Mesenchymal stem cell (in vitro differentiated cells and primary cell): Measurements from ENCODE around the gene ITM2B.

Source experiments
- DNase-seq: peaks from one replicate; pipeline ENCODE4 v3.0.0-alpha.2; 2013
- H2AFZ ChIP-seq: one replicate; pipeline ENCODE4 v1.6.1; 2013; ENCODE audit warnings: low read depth, mild to moderate bottlenecking, control low read depth, inconsistent platforms, low read length, moderate library complexity
- H2AK5ac ChIP-seq: 2 replicates; pipeline ENCODE4 v1.6.1; 2013; ENCODE audit warnings: low read length, moderate library complexity, mild to moderate bottlenecking, inconsistent platforms; ENCODE audit not compliant: severe bottlenecking
- H2BK120ac ChIP-seq: one replicate; pipeline ENCODE4 v1.6.1; 2013; ENCODE audit warnings: low read depth, mild to moderate bottlenecking, inconsistent platforms, low read length, moderate library complexity
- H2BK12ac ChIP-seq, 2 experiments: one replicate each; pipeline ENCODE4 v1.6.1; 2013; ENCODE audit warnings: inconsistent platforms in 2 of 2, low read length in 2 of 2, mild to moderate bottlenecking in 2 of 2, moderate library complexity in 2 of 2, control low read depth in 1 of 2
- H2BK15ac ChIP-seq: one replicate; pipeline ENCODE4 v1.6.1; 2013; ENCODE audit warnings: mild to moderate bottlenecking, low read depth, inconsistent platforms; ENCODE audit not compliant: poor library complexity, severe bottlenecking
- H2BK5ac ChIP-seq: 2 replicates; pipeline ENCODE4 v1.6.1; 2013; ENCODE audit warnings: low read depth, mild to moderate bottlenecking, low read length, control low read depth, inconsistent platforms; ENCODE audit not compliant: poor library complexity, severe bottlenecking
- H3K14ac ChIP-seq, 2 experiments: one replicate each; pipeline ENCODE4 v1.6.1; 2013; ENCODE audit warnings: inconsistent platforms in 2 of 2, low read length in 2 of 2, control low read depth in 1 of 2, mild to moderate bottlenecking in 1 of 2, moderate library complexity in 1 of 2
- H3K18ac ChIP-seq, 2 experiments: one replicate each; pipeline ENCODE4 v1.6.1; 2013; ENCODE audit warnings: inconsistent platforms in 2 of 2, low read length in 2 of 2, control low read depth in 1 of 2, low read depth in 1 of 2, mild to moderate bottlenecking in 1 of 2
- H3K23ac ChIP-seq, 2 experiments: one replicate each; pipeline ENCODE4 v1.6.1; 2013; ENCODE audit warnings: inconsistent platforms in 2 of 2, low read length in 2 of 2, mild to moderate bottlenecking in 2 of 2, moderate library complexity in 2 of 2, control low read depth in 1 of 2
- H3K27ac ChIP-seq: 2 replicates; pipeline ENCODE4 v1.5.1; 2013; ENCODE audit warnings: mild to moderate bottlenecking, moderate library complexity, low read length, control low read depth, inconsistent platforms; ENCODE audit not compliant: poor library complexity, severe bottlenecking
- H3K27me3 ChIP-seq, 2 experiments: 2 replicates each; pipeline versions ENCODE4 v1.6.1 to v1.7.0; 2013; ENCODE audit warnings: low read length in 2 of 2, mild to moderate bottlenecking in 2 of 2, moderate library complexity in 2 of 2, control low read depth in 1 of 2, inconsistent platforms in 1 of 2; ENCODE audit not compliant: control insufficient read depth in 1 of 2, insufficient read depth in 1 of 2
- H3K36me3 ChIP-seq, 2 experiments: 2 replicates each; pipeline versions ENCODE4 v1.6.1 to v1.7.0; 2013; ENCODE audit warnings: low read length in 2 of 2, control low read depth in 1 of 2, inconsistent platforms in 1 of 2, low read depth in 1 of 2, mild to moderate bottlenecking in 1 of 2; ENCODE audit not compliant: insufficient read depth in 2 of 2, control insufficient read depth in 1 of 2
- H3K4ac ChIP-seq, 2 experiments: one replicate each; pipeline ENCODE4 v1.6.1; 2013; ENCODE audit warnings: inconsistent platforms in 2 of 2, low read length in 2 of 2, mild to moderate bottlenecking in 2 of 2, moderate library complexity in 2 of 2, control low read depth in 1 of 2, low read depth in 1 of 2
- H3K4me1 ChIP-seq: 2 replicates; pipeline ENCODE4 v1.6.1; 2013; ENCODE audit warnings: low read depth, low read length, control low read depth; ENCODE audit not compliant: control insufficient read depth, insufficient read depth
- H3K4me2 ChIP-seq: 2 replicates; pipeline ENCODE4 v1.6.1; 2013; ENCODE audit warnings: low read length, mild to moderate bottlenecking, inconsistent platforms; ENCODE audit not compliant: poor library complexity, severe bottlenecking
- H3K4me3 ChIP-seq, 2 experiments: 2 replicates each; pipeline versions ENCODE4 v1.5.1 to v1.7.0; 2013; ENCODE audit warnings: low read length in 2 of 2, mild to moderate bottlenecking in 2 of 2, control low read depth in 1 of 2, low read depth in 1 of 2; ENCODE audit not compliant: insufficient read depth in 1 of 2
- H3K79me1 ChIP-seq: replicated peaks from 2 replicates; pipeline ENCODE4 v1.6.1; 2013; ENCODE audit warnings: mild to moderate bottlenecking, control low read depth, low read length, inconsistent platforms; ENCODE audit not compliant: poor library complexity, severe bottlenecking
- H3K9ac ChIP-seq: 2 replicates; pipeline ENCODE4 v1.7.0; 2013; ENCODE audit warnings: mild to moderate bottlenecking, low read length, moderate library complexity
- H3K9me3 ChIP-seq: 2 replicates; pipeline ENCODE4 v1.7.0; 2013; ENCODE audit warnings: mild to moderate bottlenecking, low read length; ENCODE audit not compliant: control insufficient read depth
- H4K8ac ChIP-seq: one replicate; pipeline ENCODE4 v1.6.1; 2013; ENCODE audit warnings: inconsistent platforms, mild to moderate bottlenecking, low read length, moderate library complexity
- H4K91ac ChIP-seq: one replicate; pipeline ENCODE4 v1.6.1; 2013; ENCODE audit warnings: mild to moderate bottlenecking, low read length, inconsistent platforms
- WGBS: methylation state at CpG from one replicate; pipeline ENCODE4 v1.1.7; 2013; ENCODE audit warnings: mixed read lengths; 5-methylcytosine and 5-hydroxymethylcytosine counted together

ITM2B gene

GRCh38 chr13:48294653-48295052 is 61.6 kb downstream of the ITM2B start:
- Histone ChIP-seq H3K36me3 (no peaks in the 10 kb centered on the region), H2BK120ac (no peak overlapping the region), H3K4me2 (no peak overlapping the region), H3K4ac (no peak overlapping the region), H3K4me1 (no peaks in the 10 kb centered on the region), H3K14ac (no peak overlapping the region), H4K8ac (no peak overlapping the region), H3K9me3 (no peaks in the 10 kb centered on the region), H3K18ac (no peak overlapping the region), H2AK5ac (no peak overlapping the region), H4K91ac (no peak overlapping the region), H3K23ac (peak overlapping the region in 1 of 2 experiments; percentile 27), H2BK12ac (no peak overlapping the region), H3K79me1 (no peaks in the 10 kb centered on the region), H3K27ac (no peak overlapping the region), H3K9ac (no peak overlapping the region), H2AFZ (no peak overlapping the region), H2BK15ac (no peak overlapping the region), H2BK5ac (no peak overlapping the region), H3K4me3 (no peak overlapping the region), H3K27me3 (no peaks in the 10 kb centered on the region)
- WGBS = 100% methylated on average over 1 of the region's 2 CpGs
- DNase-seq = no peak

GRCh38 chr13:48295271-48295670 is 62.3 kb downstream of the ITM2B start:
- Histone ChIP-seq H3K36me3 (no peaks in the 10 kb centered on the region), H2BK15ac (no peak overlapping the region), H3K4me2 (no peak overlapping the region), H3K23ac (no peak overlapping the region), H2BK5ac (no peak overlapping the region), H2BK12ac (no peak overlapping the region), H2AK5ac (no peak overlapping the region), H3K27me3 (no peaks in the 10 kb centered on the region), H3K9ac (no peak overlapping the region), H4K91ac (no peak overlapping the region), H3K18ac (no peak overlapping the region), H2AFZ (no peak overlapping the region), H3K4me1 (no peaks in the 10 kb centered on the region), H2BK120ac (no peak overlapping the region), H3K4me3 (no peak overlapping the region), H3K9me3 (no peaks in the 10 kb centered on the region), H3K27ac (no peak overlapping the region), H4K8ac (no peak overlapping the region), H3K79me1 (no peaks in the 10 kb centered on the region), H3K14ac (no peak overlapping the region), H3K4ac (no peak overlapping the region)
- DNase-seq = no peak
- WGBS = 100% methylated on average over 1 of the region's 1 CpG

- Histone ChIP-seq H4K8ac (no peak overlapping the region), H3K9me3 (no peaks in the 10 kb centered on the region), H2BK120ac (no peak overlapping the region), H3K79me1 (no peaks in the 10 kb centered on the region), H2AFZ (no peak overlapping the region), H3K18ac (no peak overlapping the region), H3K14ac (no peak overlapping the region), H3K23ac (no peak overlapping the region), H2AK5ac (no peak overlapping the region), H2BK5ac (no peak overlapping the region), H4K91ac (no peak overlapping the region), H3K27ac (no peak overlapping the region), H3K4me2 (no peak overlapping the region), H3K27me3 (no peaks in the 10 kb centered on the region), H3K9ac (no peak overlapping the region), H3K4ac (no peak overlapping the region), H2BK15ac (no peak overlapping the region), H3K36me3 (no peaks in the 10 kb centered on the region), H2BK12ac (no peak overlapping the region), H3K4me3 (no peak overlapping the region), H3K4me1 (no peaks in the 10 kb centered on the region)
- WGBS = 67% methylated on average over 2 of the region's 2 CpGs
- no peak for DNase-seq
Measured at GRCh38 chr13:48296528-48296927, 63.5 kb downstream of the ITM2B start.

GRCh38 chr13:48297131-48297786 is 64.3 kb downstream of the ITM2B start:
- no peaks in the 10 kb centered on the region for H3K27me3 ChIP-seq
- DNase-seq = no peak
- no peak overlapping the region for H3K27ac ChIP-seq
- H3K18ac ChIP-seq = no peak overlapping the region
- H4K91ac ChIP-seq = no peak overlapping the region
- no peak overlapping the region for H2AK5ac ChIP-seq
- no peak overlapping the region for H2BK120ac ChIP-seq
- no peak overlapping the region for H3K14ac ChIP-seq
- WGBS = 90% methylated on average over 3 of the region's 4 CpGs
- H3K23ac ChIP-seq = no peak overlapping the region
- H3K9ac ChIP-seq = no peak overlapping the region
- no peak overlapping the region for H3K4me2 ChIP-seq
- no peaks in the 10 kb centered on the region for H3K79me1 ChIP-seq
- no peak overlapping the region for H4K8ac ChIP-seq
- no peak overlapping the region for H2BK12ac ChIP-seq
- H2BK5ac ChIP-seq = no peak overlapping the region
- no peaks in the 10 kb centered on the region for H3K4me1 ChIP-seq
- H2AFZ ChIP-seq = no peak overlapping the region
- H3K4me3 ChIP-seq = no peak overlapping the region
- no peak overlapping the region for H2BK15ac ChIP-seq
- H3K4ac ChIP-seq = no peak overlapping the region
- no peaks in the 10 kb centered on the region for H3K36me3 ChIP-seq
- H3K9me3 ChIP-seq = no peaks in the 10 kb centered on the region
